SK-N-SH treated with all-trans-retinoic acid at 6 μM for 48 hours (cell line): ENCODE results near the gene NHLH2.

Experiments
- ATAC-seq: fragments of 200-7000 bp; cut with Tn5 transposase; 3 replicates; pipeline ENCODE4 v1.9.1; 2020; ENCODE audit warnings: mild to moderate bottlenecking, moderate library complexity
- ARNTL ChIP-seq: fragments of 450-650 bp; formaldehyde crosslinking; IDR thresholded peaks from 2 replicates; pipeline ENCODE4 v1.5.0; 2020; ENCODE audit warnings: low read depth, mild to moderate bottlenecking, moderate library complexity, borderline replicate concordance
- BACH2 ChIP-seq: fragments of 250-450 bp; sonication (Bioruptor Pico); IDR thresholded peaks from 2 replicates; pipeline ENCODE4 v1.9.0; 2021; ENCODE audit warnings: mild to moderate bottlenecking, borderline replicate concordance
- CSDC2 ChIP-seq: fragments of 250-450 bp; sonication (Bioruptor Pico); IDR thresholded peaks from 2 replicates; pipeline ENCODE4 v1.5.0; 2020; ENCODE audit warnings: mild to moderate bottlenecking, moderate library complexity
- ESRRG ChIP-seq: fragments of 250-450 bp; sonication (Bioruptor Pico); IDR thresholded peaks from 2 replicates; pipeline ENCODE4 v1.6.1; 2021; ENCODE audit warnings: mild to moderate bottlenecking
- GLIS3 ChIP-seq: fragments of 250-450 bp; sonication (Bioruptor Pico); IDR thresholded peaks from 2 replicates; pipeline ENCODE4 v1.5.0; 2020; ENCODE audit warnings: mild to moderate bottlenecking, moderate library complexity
- ISL1 ChIP-seq: fragments of 250-450 bp; sonication (Bioruptor Pico); IDR thresholded peaks from 2 replicates; pipeline ENCODE4 v2.1.2; 2022; ENCODE audit warnings: mild to moderate bottlenecking, moderate library complexity
- OSR1 ChIP-seq: fragments of 250-450 bp; sonication (Bioruptor Pico); IDR thresholded peaks from 2 replicates; pipeline ENCODE4 v1.8.0; 2022; ENCODE audit warnings: moderate library complexity, mild to moderate bottlenecking, inconsistent platforms
- PPARA ChIP-seq: fragments of 250-450 bp; sonication (Bioruptor Pico); IDR thresholded peaks from 2 replicates; pipeline ENCODE4 v1.5.0; 2020; ENCODE audit warnings: mild to moderate bottlenecking, borderline replicate concordance
- RARB ChIP-seq: fragments of 250-450 bp; sonication (Bioruptor Pico); IDR thresholded peaks from 2 replicates; pipeline ENCODE4 v1.8.0; 2021; ENCODE audit warnings: mild to moderate bottlenecking, moderate library complexity
- TOX ChIP-seq: fragments of 250-450 bp; sonication (Bioruptor Pico); IDR thresholded peaks from 2 replicates; pipeline ENCODE4 v1.8.0; 2021; ENCODE audit warnings: mild to moderate bottlenecking, moderate library complexity, borderline replicate concordance
- ZC3H10 ChIP-seq: fragments of 250-450 bp; sonication (Bioruptor Pico); IDR thresholded peaks from 2 replicates; pipeline ENCODE4 v1.5.1; 2021; ENCODE audit warnings: mild to moderate bottlenecking, moderate library complexity
- ZFP3 ChIP-seq: fragments of 250-450 bp; sonication (Bioruptor Pico); IDR thresholded peaks from 2 replicates; pipeline ENCODE4 v1.5.0; 2020; ENCODE audit warnings: mild to moderate bottlenecking, moderate library complexity
- ZFP30 ChIP-seq: fragments of 450-650 bp; formaldehyde crosslinking; IDR thresholded peaks from 2 replicates; pipeline ENCODE4 v1.5.0; 2022; ENCODE audit warnings: mild to moderate bottlenecking, moderate library complexity
- ZNF565 ChIP-seq: fragments of 450-650 bp; formaldehyde crosslinking; conservative IDR thresholded peaks from 2 replicates; pipeline ENCODE4 v1.5.0; 2020; ENCODE audit warnings: low read depth, mild to moderate bottlenecking, moderate library complexity
- ZNF70 ChIP-seq: fragments of 450-650 bp; formaldehyde crosslinking; IDR thresholded peaks from 2 replicates; pipeline ENCODE4 v1.5.0; 2020; ENCODE audit warnings: mild to moderate bottlenecking, moderate library complexity
- ZNF8 ChIP-seq: fragments of 450-650 bp; formaldehyde crosslinking; IDR thresholded peaks from 2 replicates; pipeline ENCODE4 v1.5.0; 2020; ENCODE audit warnings: mild to moderate bottlenecking, moderate library complexity
- TF ChIP-seq, protein P1 (sequence below): fragments of 250-450 bp; sonication (Bioruptor Pico); IDR thresholded peaks from 2 replicates; pipeline ENCODE4 v1.8.0; 2020; ENCODE audit warnings: mild to moderate bottlenecking, moderate library complexity, borderline replicate concordance
- TF ChIP-seq, protein P2 (sequence below): fragments of 250-450 bp; sonication (Bioruptor Pico); IDR thresholded peaks from 2 replicates; pipeline ENCODE4 v1.8.0; 2021; ENCODE audit warnings: low read depth, mild to moderate bottlenecking, moderate library complexity, borderline replicate concordance
- TF ChIP-seq, protein P3 (sequence below): fragments of 250-450 bp; sonication (Bioruptor Pico); IDR thresholded peaks from 2 replicates; pipeline ENCODE4 v1.5.1; 2021; ENCODE audit warnings: mild to moderate bottlenecking, moderate library complexity
- TF ChIP-seq, protein P4 (sequence below): fragments of 250-450 bp; sonication (Bioruptor Pico); IDR thresholded peaks from 2 replicates; pipeline ENCODE4 v1.5.0; 2020; ENCODE audit warnings: mild to moderate bottlenecking, moderate library complexity

Gene NHLH2

DNA sequence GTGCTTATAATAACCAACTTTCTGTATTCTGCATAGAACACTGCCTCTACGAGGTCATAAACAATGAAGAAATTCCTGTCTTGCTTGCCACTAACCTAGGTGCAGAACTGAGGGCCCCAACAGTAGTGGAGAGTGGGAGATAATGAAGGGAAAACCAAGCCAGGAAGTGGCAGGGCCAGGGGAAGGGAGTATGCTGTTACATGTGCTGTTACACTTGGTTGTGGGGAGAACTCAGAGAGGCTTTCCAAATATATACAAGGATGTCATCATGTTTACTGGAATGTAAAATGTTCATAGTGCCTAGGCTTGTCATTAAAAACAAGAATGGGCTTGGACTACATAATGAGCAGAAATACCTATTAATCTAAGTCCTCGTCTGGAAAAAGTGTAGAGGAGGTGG lies 31.1 kb downstream of the NHLH2 start:
- no peak for ATAC-seq
- TF ChIP-seq ZFP3 (CRISPR knock-in tag) (no peak), ZNF8 (CRISPR knock-in tag) (no peak), OSR1 (no peak), BACH2 (CRISPR knock-in tag) (no peak), RARB (no peak), ISL1 (CRISPR knock-in tag) (no peak), ESRRG (CRISPR knock-in tag) (no peak), ZNF70 (no peak), TOX (CRISPR knock-in tag) (no peak), ZC3H10 (no peak), ZFP30 (CRISPR knock-in tag) (no peak)
- TF ChIP-seq, protein P1, sequence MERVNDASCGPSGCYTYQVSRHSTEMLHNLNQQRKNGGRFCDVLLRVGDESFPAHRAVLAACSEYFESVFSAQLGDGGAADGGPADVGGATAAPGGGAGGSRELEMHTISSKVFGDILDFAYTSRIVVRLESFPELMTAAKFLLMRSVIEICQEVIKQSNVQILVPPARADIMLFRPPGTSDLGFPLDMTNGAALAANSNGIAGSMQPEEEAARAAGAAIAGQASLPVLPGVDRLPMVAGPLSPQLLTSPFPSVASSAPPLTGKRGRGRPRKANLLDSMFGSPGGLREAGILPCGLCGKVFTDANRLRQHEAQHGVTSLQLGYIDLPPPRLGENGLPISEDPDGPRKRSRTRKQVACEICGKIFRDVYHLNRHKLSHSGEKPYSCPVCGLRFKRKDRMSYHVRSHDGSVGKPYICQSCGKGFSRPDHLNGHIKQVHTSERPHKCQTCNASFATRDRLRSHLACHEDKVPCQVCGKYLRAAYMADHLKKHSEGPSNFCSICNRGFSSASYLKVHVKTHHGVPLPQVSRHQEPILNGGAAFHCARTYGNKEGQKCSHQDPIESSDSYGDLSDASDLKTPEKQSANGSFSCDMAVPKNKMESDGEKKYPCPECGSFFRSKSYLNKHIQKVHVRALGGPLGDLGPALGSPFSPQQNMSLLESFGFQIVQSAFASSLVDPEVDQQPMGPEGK (CRISPR knock-in tag) = no peak
- TF ChIP-seq, protein P2, sequence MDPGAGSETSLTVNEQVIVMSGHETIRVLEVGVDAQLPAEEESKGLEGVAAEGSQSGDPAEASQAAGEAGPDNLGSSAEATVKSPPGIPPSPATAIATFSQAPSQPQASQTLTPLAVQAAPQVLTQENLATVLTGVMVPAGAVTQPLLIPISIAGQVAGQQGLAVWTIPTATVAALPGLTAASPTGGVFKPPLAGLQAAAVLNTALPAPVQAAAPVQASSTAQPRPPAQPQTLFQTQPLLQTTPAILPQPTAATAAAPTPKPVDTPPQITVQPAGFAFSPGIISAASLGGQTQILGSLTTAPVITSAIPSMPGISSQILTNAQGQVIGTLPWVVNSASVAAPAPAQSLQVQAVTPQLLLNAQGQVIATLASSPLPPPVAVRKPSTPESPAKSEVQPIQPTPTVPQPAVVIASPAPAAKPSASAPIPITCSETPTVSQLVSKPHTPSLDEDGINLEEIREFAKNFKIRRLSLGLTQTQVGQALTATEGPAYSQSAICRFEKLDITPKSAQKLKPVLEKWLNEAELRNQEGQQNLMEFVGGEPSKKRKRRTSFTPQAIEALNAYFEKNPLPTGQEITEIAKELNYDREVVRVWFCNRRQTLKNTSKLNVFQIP (CRISPR knock-in tag) = no peak

DNA sequence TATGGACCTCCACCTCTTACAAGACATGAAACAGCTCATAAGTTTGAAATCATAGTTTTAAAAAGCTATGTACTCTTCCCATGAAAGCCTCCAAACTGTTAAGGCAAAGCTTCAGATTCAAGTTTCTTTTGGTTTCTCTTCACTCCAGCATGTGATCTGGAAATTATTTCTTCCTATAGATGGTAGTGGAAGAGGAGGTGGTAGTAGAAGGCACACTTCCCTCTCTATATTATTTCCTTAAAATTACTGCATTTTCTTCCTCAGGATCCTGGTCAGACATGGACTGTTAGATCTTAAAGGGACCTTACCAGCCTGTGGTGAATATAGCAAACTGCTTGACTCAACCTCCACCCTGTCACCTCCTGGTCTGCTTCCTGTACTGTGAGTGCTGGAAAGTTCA lies 31.9 kb downstream of the NHLH2 start:
- TF ChIP-seq ISL1 (CRISPR knock-in tag) (no peak), BACH2 (CRISPR knock-in tag) (no peak), ESRRG (CRISPR knock-in tag) (no peak), ZNF8 (CRISPR knock-in tag) (no peak), CSDC2 (CRISPR knock-in tag) (no peak)
- TF ChIP-seq, protein P3, sequence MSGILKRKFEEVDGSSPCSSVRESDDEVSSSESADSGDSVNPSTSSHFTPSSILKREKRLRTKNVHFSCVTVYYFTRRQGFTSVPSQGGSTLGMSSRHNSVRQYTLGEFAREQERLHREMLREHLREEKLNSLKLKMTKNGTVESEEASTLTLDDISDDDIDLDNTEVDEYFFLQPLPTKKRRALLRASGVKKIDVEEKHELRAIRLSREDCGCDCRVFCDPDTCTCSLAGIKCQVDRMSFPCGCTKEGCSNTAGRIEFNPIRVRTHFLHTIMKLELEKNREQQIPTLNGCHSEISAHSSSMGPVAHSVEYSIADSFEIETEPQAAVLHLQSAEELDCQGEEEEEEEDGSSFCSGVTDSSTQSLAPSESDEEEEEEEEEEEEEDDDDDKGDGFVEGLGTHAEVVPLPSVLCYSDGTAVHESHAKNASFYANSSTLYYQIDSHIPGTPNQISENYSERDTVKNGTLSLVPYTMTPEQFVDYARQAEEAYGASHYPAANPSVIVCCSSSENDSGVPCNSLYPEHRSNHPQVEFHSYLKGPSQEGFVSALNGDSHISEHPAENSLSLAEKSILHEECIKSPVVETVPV (CRISPR knock-in tag) = no peak
- no peak for ATAC-seq

DNA sequence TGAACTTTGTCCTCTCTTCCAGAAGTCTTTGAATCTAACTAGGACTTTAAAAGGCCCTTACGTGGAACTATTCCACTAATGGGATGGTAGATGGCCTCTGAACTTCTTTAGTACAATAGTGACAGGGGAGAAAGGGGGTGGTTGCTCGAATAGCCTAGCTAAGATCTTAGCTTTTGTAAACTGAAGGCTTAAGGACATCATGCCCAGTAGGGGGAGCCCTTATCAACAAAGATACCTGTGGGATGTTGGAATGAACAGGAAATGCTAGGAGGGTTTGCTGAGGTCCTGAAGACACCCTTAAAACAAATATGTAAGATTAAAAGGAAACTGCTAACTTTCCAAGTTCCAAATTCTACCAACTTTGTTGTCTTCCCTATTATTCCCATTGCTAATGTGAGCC lies 33.2 kb downstream of the NHLH2 start:
- peak; percentile 86 for ATAC-seq
- TF ChIP-seq GLIS3 (CRISPR knock-in tag) = no peak
- TF ChIP-seq RARB = no peak
- TF ChIP-seq ZFP30 (CRISPR knock-in tag) = no peak
- no peak for TF ChIP-seq ARNTL (CRISPR knock-in tag)
- TF ChIP-seq PPARA (CRISPR knock-in tag) = no peak
- TF ChIP-seq, all 23 proteins: peak for 0

DNA sequence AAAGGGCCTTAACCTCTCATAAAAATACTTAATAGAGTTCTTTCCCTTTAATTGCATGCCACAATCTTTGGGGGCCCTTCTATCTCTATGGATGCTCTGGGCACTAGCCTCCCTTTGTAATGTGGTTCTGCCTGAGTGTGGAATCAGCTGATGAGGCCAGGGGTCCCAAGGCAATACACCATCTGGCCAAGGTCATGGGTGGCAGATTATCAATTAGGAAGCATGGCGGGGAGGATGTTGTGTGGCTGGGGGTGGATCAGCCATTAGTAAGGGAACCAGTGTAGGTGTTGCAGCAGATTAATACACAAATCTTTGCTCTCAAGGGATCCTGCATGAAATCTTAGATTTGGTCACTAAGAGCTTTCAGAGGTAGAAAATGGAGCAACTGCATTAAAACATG lies 35.3 kb downstream of the NHLH2 start:
- TF ChIP-seq ZNF565 = no peak
- TF ChIP-seq, protein P3 (CRISPR knock-in tag) = no peak
- TF ChIP-seq, protein P4, sequence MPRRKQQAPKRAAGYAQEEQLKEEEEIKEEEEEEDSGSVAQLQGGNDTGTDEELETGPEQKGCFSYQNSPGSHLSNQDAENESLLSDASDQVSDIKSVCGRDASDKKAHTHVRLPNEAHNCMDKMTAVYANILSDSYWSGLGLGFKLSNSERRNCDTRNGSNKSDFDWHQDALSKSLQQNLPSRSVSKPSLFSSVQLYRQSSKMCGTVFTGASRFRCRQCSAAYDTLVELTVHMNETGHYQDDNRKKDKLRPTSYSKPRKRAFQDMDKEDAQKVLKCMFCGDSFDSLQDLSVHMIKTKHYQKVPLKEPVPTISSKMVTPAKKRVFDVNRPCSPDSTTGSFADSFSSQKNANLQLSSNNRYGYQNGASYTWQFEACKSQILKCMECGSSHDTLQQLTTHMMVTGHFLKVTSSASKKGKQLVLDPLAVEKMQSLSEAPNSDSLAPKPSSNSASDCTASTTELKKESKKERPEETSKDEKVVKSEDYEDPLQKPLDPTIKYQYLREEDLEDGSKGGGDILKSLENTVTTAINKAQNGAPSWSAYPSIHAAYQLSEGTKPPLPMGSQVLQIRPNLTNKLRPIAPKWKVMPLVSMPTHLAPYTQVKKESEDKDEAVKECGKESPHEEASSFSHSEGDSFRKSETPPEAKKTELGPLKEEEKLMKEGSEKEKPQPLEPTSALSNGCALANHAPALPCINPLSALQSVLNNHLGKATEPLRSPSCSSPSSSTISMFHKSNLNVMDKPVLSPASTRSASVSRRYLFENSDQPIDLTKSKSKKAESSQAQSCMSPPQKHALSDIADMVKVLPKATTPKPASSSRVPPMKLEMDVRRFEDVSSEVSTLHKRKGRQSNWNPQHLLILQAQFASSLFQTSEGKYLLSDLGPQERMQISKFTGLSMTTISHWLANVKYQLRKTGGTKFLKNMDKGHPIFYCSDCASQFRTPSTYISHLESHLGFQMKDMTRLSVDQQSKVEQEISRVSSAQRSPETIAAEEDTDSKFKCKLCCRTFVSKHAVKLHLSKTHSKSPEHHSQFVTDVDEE (CRISPR knock-in tag) = no peak
- TF ChIP-seq ESRRG (CRISPR knock-in tag) = no peak
- TF ChIP-seq, all 23 proteins: peak for 0
- ATAC-seq = no peak
